H9 (cell line): ENCODE results near the gene RPP38. TPM values are rescaled to one million over a fixed set of nuclear protein-coding genes. Genes with fewer than 3 reads are reported as not detected.

Experiments
- DNase-seq: peaks from one replicate; pipeline ENCODE4 v3.0.0-alpha.2; 2017
- H2AFZ ChIP-seq: one replicate; pipeline ENCODE4 v1.6.1; 2013; ENCODE audit warnings: mild to moderate bottlenecking, low read length, control low read depth, moderate library complexity
- H2AK5ac ChIP-seq: 2 replicates; pipeline ENCODE4 v1.6.1; 2013; ENCODE audit warnings: low read length, control low read depth, mixed read lengths; ENCODE audit not compliant: insufficient read length
- H2BK120ac ChIP-seq: one replicate; pipeline ENCODE4 v1.6.1; 2013; ENCODE audit warnings: low read depth, mild to moderate bottlenecking, low read length, control low read depth, inconsistent platforms; ENCODE audit not compliant: poor library complexity, severe bottlenecking
- H2BK12ac ChIP-seq: 2 replicates; pipeline ENCODE4 v1.6.1; 2013; ENCODE audit warnings: low read length, control low read depth, mixed read lengths, low read depth; ENCODE audit not compliant: insufficient read length
- H2BK15ac ChIP-seq: 2 replicates; pipeline ENCODE4 v1.6.1; 2013; ENCODE audit warnings: low read depth, low read length, control low read depth
- H2BK20ac ChIP-seq: one replicate; pipeline ENCODE4 v1.6.1; 2013; ENCODE audit warnings: low read depth, mild to moderate bottlenecking, low read length, control low read depth, inconsistent platforms; ENCODE audit not compliant: poor library complexity, severe bottlenecking
- H2BK5ac ChIP-seq: 2 replicates; pipeline ENCODE4 v1.6.1; 2013; ENCODE audit warnings: low read length, control low read depth, mixed read lengths; ENCODE audit not compliant: insufficient read length
- H3K14ac ChIP-seq: 2 replicates; pipeline ENCODE4 v1.6.1; 2013; ENCODE audit warnings: low read length, control low read depth; ENCODE audit not compliant: insufficient read depth
- H3K18ac ChIP-seq: 2 replicates; pipeline ENCODE4 v1.6.1; 2013; ENCODE audit warnings: low read depth, mild to moderate bottlenecking, mixed read lengths, low read length, control low read depth; ENCODE audit not compliant: insufficient read length
- H3K23ac ChIP-seq: 2 replicates; pipeline ENCODE4 v1.6.1; 2013; ENCODE audit warnings: low read length, control low read depth, mixed read lengths, low read depth; ENCODE audit not compliant: insufficient read length
- H3K23me2 ChIP-seq: 2 replicates; pipeline ENCODE4 v1.6.1; 2013; ENCODE audit warnings: low read depth, mild to moderate bottlenecking, mixed read lengths, low read length, control low read depth; ENCODE audit not compliant: insufficient read length, poor library complexity, severe bottlenecking
- H3K27ac ChIP-seq: 2 replicates; pipeline ENCODE4 v1.5.1; 2013; ENCODE audit warnings: low read length, control low read depth, mixed read lengths, low read depth; ENCODE audit not compliant: insufficient read length
- H3K27me3 ChIP-seq: 2 replicates; pipeline ENCODE4 v1.6.1; 2013; ENCODE audit warnings: low read length, control low read depth, inconsistent platforms; ENCODE audit not compliant: insufficient read depth
- H3K4ac ChIP-seq: 2 replicates; pipeline ENCODE4 v1.6.1; 2013; ENCODE audit warnings: low read depth, mild to moderate bottlenecking, control low read depth, inconsistent platforms, low read length, moderate library complexity
- H3K4me1 ChIP-seq: 2 replicates; pipeline ENCODE4 v1.6.1; 2013; ENCODE audit warnings: low read length, control low read depth, inconsistent platforms; ENCODE audit not compliant: insufficient read depth
- H3K4me2 ChIP-seq: 2 replicates; pipeline ENCODE4 v1.6.1; 2013; ENCODE audit warnings: low read length, control low read depth, mixed read lengths; ENCODE audit not compliant: insufficient read length, insufficient read depth
- H3K56ac ChIP-seq: 2 replicates; pipeline ENCODE4 v1.6.1; 2013; ENCODE audit warnings: low read depth, mild to moderate bottlenecking, mixed read lengths, low read length, control low read depth; ENCODE audit not compliant: insufficient read length
- H3K79me1 ChIP-seq: 2 replicates; pipeline ENCODE4 v1.6.1; 2013; ENCODE audit warnings: low read depth, mild to moderate bottlenecking, moderate library complexity, low read length, control low read depth, inconsistent platforms; ENCODE audit not compliant: insufficient read depth, poor library complexity, severe bottlenecking
- H3K79me2 ChIP-seq: 2 replicates; pipeline ENCODE4 v1.6.1; 2013; ENCODE audit warnings: low read length, control low read depth, inconsistent platforms; ENCODE audit not compliant: insufficient read depth
- H3K9ac ChIP-seq: 2 replicates; pipeline ENCODE4 v1.6.1; 2013; ENCODE audit warnings: low read length, control low read depth, mixed read lengths; ENCODE audit not compliant: insufficient read length; ENCODE audit errors: extremely low read depth
- H3K9me3 ChIP-seq: one replicate; pipeline ENCODE4 v1.6.1; 2013; ENCODE audit warnings: low read depth, low read length, inconsistent platforms; ENCODE audit not compliant: control insufficient read depth
- H3T11ph ChIP-seq: one replicate; pipeline ENCODE4 v1.6.1; 2013; ENCODE audit warnings: mild to moderate bottlenecking, low read length, control low read depth, inconsistent platforms
- H4K20me1 ChIP-seq: one replicate; pipeline ENCODE4 v1.6.1; 2013; ENCODE audit not compliant: control insufficient read depth, insufficient read length, insufficient read depth
- H4K5ac ChIP-seq: 2 replicates; pipeline ENCODE4 v1.6.1; 2013; ENCODE audit warnings: low read depth, mild to moderate bottlenecking, mixed read lengths, low read length, control low read depth; ENCODE audit not compliant: insufficient read length
- H4K8ac ChIP-seq: replicated peaks from 2 replicates; pipeline ENCODE4 v1.6.1; 2013; ENCODE audit warnings: low read length, control low read depth, mixed read lengths, low read depth; ENCODE audit not compliant: insufficient read length
- H4K91ac ChIP-seq: 2 replicates; pipeline ENCODE4 v1.6.1; 2013; ENCODE audit warnings: low read depth, mild to moderate bottlenecking, moderate library complexity, mixed read lengths, low read length, control low read depth; ENCODE audit not compliant: insufficient read length
- H3K27ac Mint-ChIP-seq, 3 experiments: 2 replicates in 2 of 3; 3 replicates in 1 of 3; pipeline ENCODE4 v1.8.0; 2020 to 2021; ENCODE audit warnings: mixed read lengths in 3 of 3, mild to moderate bottlenecking in 1 of 3, moderate library complexity in 1 of 3
- H3K27me3 Mint-ChIP-seq: 2 replicates; pipeline ENCODE4 v1.8.0; 2021; ENCODE audit warnings: low read depth, mild to moderate bottlenecking, moderate library complexity, mixed read lengths
- H3K36me3 Mint-ChIP-seq, 3 experiments: 2 replicates in 2 of 3; 3 replicates in 1 of 3; pipeline ENCODE4 v1.8.0; 2020 to 2021; ENCODE audit warnings: low read depth in 3 of 3, mixed read lengths in 3 of 3; ENCODE audit not compliant: insufficient read depth in 1 of 3
- H3K4me1 Mint-ChIP-seq, 2 experiments: 2 replicates each; pipeline ENCODE4 v1.8.0; 2020; ENCODE audit warnings: mixed read lengths in 2 of 2
- H3K4me3 Mint-ChIP-seq, 2 experiments: 2 replicates in 1 of 2; 3 replicates in 1 of 2; pipeline ENCODE4 v1.8.0; 2020 to 2021; ENCODE audit warnings: mild to moderate bottlenecking in 2 of 2, mixed read lengths in 2 of 2, moderate library complexity in 1 of 2
- H3K9me3 Mint-ChIP-seq, 2 experiments: 2 replicates in 1 of 2; 3 replicates in 1 of 2; pipeline ENCODE4 v1.8.0; 2020; ENCODE audit warnings: mild to moderate bottlenecking in 2 of 2, mixed read lengths in 2 of 2, moderate library complexity in 1 of 2
- WGBS: extraction: QIAGEN DNeasy Blood & Tissue Kit; methylation state at CpG from one replicate; pipeline ENCODE4 v1.1.7; 2013; ENCODE audit warnings: missing lambda C conversion rate, low lambda C conversion rate, mixed read lengths; ENCODE audit not compliant: insufficient read length; ENCODE audit errors: extremely low coverage; 5-methylcytosine and 5-hydroxymethylcytosine counted together
- total RNA-seq: library from RNA; stranded (reverse); gene quantifications from 2 replicates; pipeline ENCODE4 v1.2.1, GENCODE V29; 2021
- TF ChIP-seq, protein P1 (sequence below): fragments of 200-600 bp; sonication (generic); conservative IDR thresholded peaks from 3 replicates; pipeline ENCODE4 v1.8.0; 2021; ENCODE audit warnings: antibody characterized with exemption, mild to moderate bottlenecking

Gene RPP38
- total RNA-seq, 1 experiment from 2014 or later: 26.6 TPM

- Mint-ChIP-seq H3K4me1 (no peaks in the 10 kb centered on the region), H3K4me3 (no peak overlapping the region)
- no peak overlapping the region for H2BK5ac ChIP-seq
These were observed 27.9 kb upstream of the RPP38 start for GRCh38 chr10:15069230-15069629.

More at GRCh38 chr10:15069230-15069629, 27.9 kb upstream of the RPP38 start:
- Histone ChIP-seq H4K91ac (no peak overlapping the region), H4K8ac (no peak overlapping the region), H4K20me1 (no peaks in the 10 kb centered on the region), H3K23me2 (no peaks in the 10 kb centered on the region), H3K79me2 (no peaks in the 10 kb centered on the region), H4K5ac (no peak overlapping the region), H2AK5ac (no peak overlapping the region), H2AFZ (no peak overlapping the region), H3K56ac (no peak overlapping the region), H3K4me2 (no peak overlapping the region), H3K4me1 (no peaks in the 10 kb centered on the region), H3K27ac (no peak overlapping the region), H3K9ac (no peak overlapping the region), H3K18ac (no peak overlapping the region), H3K9me3 (peaks cover 9% of the 10 kb centered on the region), H3K79me1 (no peaks in the 10 kb centered on the region), H2BK12ac (no peak overlapping the region), H3T11ph (no peak overlapping the region), H2BK120ac (no peak overlapping the region), H2BK15ac (no peak overlapping the region), H3K23ac (no peak overlapping the region), H3K27me3 (no peaks in the 10 kb centered on the region), H3K4ac (no peak overlapping the region), H2BK20ac (no peak overlapping the region), H3K14ac (no peak overlapping the region)
- no peak overlapping the region for H3K27ac Mint-ChIP-seq
- H3K27me3 Mint-ChIP-seq: peaks cover 5% of the 10 kb centered on the region
- no CpG with 5 or more reads among the region's 4 CpGs for WGBS
- H3K9me3 Mint-ChIP-seq: peaks cover 25 to 29% of the 10 kb centered on the region in 2 experiments
- peaks cover 18 to 32% (median 21%) of the 10 kb centered on the region in 3 experiments for H3K36me3 Mint-ChIP-seq
- no peak for DNase-seq
- TF ChIP-seq, protein P1, sequence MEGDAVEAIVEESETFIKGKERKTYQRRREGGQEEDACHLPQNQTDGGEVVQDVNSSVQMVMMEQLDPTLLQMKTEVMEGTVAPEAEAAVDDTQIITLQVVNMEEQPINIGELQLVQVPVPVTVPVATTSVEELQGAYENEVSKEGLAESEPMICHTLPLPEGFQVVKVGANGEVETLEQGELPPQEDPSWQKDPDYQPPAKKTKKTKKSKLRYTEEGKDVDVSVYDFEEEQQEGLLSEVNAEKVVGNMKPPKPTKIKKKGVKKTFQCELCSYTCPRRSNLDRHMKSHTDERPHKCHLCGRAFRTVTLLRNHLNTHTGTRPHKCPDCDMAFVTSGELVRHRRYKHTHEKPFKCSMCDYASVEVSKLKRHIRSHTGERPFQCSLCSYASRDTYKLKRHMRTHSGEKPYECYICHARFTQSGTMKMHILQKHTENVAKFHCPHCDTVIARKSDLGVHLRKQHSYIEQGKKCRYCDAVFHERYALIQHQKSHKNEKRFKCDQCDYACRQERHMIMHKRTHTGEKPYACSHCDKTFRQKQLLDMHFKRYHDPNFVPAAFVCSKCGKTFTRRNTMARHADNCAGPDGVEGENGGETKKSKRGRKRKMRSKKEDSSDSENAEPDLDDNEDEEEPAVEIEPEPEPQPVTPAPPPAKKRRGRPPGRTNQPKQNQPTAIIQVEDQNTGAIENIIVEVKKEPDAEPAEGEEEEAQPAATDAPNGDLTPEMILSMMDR: peak; percentile 39; the same call in 2 of the 3 replicates
